C4-2B (cell line): ENCODE data around the gene LBP.

Experiments used
- CTCF ChIP-seq: fragments of 450-650 bp; conservative IDR thresholded peaks from 2 replicates; pipeline ENCODE4 v1.5.1; 2017; ENCODE audit warnings: mild to moderate bottlenecking
- ZFX ChIP-seq: fragments of 450-650 bp; IDR thresholded peaks from 2 replicates; pipeline ENCODE4 v1.6.1; 2017

- TF ChIP-seq CTCF (no peak), ZFX (no peak)
Measured at GRCh38 chr20:38358556-38358955, 12.3 kb downstream of the LBP start.
